Retinal pigment epithelial cell (primary cell): ENCODE data around the gene BCL7B.

Source experiments
- DNase-seq: peaks from one replicate; pipeline ENCODE4 v3.0.0-alpha.2; 2010; ENCODE audit warnings: low read depth
- H3K4me3 ChIP-seq: 2 replicates; pipeline ENCODE4 v1.5.1; 2011; ENCODE audit warnings: mild to moderate bottlenecking, low read length, control low read depth, moderate library complexity
- TF ChIP-seq, protein P1 (sequence below): conservative IDR thresholded peaks from 2 replicates; pipeline ENCODE4 v1.5.1; 2011; ENCODE audit warnings: low read depth, low read length, control low read depth, inconsistent platforms

Gene BCL7B

DNA sequence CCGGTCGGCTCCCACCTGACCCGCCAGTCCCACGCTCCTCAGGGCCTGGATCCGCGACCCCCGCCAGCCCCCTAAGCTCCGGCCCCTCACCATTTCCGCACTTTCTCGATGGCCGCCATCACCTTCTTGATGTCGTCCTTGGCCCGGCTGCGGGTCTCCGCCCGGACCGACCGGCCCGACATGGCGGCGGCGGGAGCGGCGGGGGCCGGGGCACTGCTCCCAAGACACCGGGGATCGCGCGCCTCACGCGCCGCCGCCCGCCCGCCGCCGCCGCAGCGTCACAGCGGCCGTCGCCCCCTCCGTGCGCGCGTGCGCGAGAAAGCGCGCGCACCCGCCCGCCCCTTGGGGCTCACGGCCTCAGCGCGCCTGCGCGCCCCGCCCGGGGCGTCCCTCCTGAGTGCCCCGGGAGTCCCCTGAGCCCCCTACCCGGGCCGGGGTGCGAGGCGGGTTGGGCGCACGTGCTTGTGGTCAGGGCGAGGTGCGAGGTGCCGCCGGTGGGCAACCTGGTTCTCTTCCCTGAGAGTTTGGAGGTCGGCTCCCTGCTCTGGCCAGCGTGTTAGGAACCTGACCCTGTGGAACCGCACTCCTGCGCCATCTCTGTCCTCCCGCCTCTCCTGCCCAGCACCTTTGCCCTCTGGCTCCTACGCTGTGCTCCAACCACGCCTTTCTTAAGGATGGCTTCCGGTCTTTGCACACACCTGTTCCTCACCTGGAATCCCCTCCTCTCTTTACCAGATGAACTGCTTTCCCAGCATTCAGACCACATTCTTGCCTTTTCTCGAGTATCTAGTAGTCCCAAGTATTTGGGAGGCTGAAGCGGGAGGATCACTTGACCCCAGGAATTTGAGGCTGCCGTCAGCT is at the start of gene BCL7B:
Gene BCL7B (minus strand): TSS at position 294 of the 861 bp plus-strand sequence. CDS start 112 bp downstream, at position 182.
- peak within 1 kb of the TSS; percentile 89 for H3K4me3 ChIP-seq
- TF ChIP-seq, protein P1, sequence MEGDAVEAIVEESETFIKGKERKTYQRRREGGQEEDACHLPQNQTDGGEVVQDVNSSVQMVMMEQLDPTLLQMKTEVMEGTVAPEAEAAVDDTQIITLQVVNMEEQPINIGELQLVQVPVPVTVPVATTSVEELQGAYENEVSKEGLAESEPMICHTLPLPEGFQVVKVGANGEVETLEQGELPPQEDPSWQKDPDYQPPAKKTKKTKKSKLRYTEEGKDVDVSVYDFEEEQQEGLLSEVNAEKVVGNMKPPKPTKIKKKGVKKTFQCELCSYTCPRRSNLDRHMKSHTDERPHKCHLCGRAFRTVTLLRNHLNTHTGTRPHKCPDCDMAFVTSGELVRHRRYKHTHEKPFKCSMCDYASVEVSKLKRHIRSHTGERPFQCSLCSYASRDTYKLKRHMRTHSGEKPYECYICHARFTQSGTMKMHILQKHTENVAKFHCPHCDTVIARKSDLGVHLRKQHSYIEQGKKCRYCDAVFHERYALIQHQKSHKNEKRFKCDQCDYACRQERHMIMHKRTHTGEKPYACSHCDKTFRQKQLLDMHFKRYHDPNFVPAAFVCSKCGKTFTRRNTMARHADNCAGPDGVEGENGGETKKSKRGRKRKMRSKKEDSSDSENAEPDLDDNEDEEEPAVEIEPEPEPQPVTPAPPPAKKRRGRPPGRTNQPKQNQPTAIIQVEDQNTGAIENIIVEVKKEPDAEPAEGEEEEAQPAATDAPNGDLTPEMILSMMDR = no peak
- no peak for DNase-seq

DNA sequence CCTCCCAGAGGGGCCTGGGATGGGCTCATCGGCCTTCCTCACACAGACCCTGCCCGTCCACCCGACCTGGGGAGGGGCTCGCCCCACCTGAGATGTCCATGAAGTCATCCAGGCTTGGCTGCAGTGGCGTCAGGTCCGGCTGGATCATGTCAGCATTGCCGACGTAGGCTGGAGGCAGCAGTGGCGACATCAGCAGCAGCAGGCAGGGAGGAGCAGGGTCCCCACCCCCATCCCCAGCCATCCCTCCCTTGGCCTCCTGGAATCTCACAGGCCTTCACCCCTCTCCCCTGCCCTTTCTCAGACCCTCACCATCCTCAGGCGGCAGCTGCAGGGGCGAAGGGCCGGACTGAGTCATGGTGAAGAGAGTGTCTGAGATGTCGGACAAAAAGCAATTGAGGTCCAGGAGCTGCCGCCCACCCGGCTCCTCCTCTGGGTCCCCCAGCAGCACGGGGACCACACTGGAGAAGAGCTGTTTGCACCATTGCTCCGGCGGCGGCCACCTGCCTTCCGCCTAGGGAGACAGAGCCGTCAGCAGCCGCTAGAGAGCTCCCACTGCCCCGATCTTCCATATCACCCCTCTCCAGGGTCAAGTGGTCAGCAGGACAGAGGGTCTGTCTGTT is 48.2 kb upstream of the BCL7B start:
- H3K4me3 ChIP-seq = no peak overlapping the region
- no peak for DNase-seq
- TF ChIP-seq, protein P1 = no peak

DNA sequence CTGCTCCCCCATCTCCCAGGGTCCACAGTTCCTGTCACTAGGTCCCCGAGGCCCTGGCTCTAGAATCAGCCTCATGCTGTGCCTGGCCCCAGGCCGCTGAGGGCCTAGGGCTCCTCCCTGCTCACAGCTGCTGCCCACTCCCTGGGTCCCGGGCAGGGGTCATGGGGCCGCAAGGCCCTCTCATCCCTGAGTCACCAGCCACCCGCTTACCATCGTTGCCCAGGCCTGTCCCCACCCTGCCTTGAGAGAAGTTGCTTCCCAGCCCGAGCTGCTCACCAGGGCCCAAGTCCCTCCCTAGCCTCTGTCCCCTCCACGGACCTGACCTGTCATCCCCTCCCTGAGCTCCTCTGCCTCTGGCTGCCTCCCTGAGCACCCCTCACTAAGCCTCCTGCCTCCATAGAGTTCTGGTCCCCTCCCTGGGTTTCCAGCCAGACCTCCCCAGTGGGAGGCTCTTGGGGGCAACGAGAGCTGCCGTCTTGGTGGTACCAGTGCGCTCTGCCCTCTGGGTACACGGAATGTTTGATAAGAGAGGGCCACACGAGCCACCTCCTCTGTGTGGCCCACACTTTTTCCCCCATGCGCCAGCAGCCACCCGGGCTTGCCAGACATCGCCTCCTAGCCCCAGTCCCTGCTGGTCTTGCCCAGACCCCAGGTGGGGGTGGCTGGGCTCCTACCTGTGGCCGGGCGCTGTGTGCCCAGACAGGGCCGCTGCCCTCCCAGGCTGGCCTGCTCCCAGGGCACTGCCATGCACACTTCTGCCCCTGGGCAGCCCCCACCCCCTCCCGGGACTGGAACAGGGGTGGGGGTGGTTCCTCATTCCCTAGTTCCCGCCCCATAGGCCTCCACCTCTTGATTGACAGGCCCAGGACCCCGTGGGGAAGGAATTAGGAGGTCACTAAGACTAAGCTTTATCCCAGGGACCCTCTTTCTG is 45.5 kb upstream of the BCL7B start:
- H3K4me3 ChIP-seq = no peak overlapping the region
- TF ChIP-seq, protein P1 = no peak
- no peak for DNase-seq

DNA sequence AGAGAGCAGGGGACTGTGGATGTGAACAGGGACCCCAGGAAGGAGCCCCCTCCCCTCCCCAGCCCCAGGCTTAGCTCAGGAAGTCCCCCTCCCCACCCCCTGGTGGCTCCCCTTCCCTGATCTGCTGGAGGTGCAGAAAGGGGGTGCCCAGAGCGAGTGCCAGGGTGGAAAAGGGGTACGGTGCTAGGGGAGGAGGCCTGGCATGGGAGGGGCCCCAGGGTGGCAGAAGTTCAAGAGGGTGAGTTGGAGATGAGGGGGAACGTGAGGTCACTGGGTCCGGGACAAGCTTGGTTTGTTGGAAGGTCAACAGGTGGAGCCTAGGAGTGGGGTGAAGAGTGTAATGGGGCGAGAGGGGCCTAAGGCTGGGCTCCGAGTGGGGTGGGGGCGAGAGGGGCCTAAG is 42.4 kb upstream of the BCL7B start:
- H3K4me3 ChIP-seq = no peak overlapping the region
- DNase-seq = no peak
- TF ChIP-seq, protein P1 = no peak

DNA sequence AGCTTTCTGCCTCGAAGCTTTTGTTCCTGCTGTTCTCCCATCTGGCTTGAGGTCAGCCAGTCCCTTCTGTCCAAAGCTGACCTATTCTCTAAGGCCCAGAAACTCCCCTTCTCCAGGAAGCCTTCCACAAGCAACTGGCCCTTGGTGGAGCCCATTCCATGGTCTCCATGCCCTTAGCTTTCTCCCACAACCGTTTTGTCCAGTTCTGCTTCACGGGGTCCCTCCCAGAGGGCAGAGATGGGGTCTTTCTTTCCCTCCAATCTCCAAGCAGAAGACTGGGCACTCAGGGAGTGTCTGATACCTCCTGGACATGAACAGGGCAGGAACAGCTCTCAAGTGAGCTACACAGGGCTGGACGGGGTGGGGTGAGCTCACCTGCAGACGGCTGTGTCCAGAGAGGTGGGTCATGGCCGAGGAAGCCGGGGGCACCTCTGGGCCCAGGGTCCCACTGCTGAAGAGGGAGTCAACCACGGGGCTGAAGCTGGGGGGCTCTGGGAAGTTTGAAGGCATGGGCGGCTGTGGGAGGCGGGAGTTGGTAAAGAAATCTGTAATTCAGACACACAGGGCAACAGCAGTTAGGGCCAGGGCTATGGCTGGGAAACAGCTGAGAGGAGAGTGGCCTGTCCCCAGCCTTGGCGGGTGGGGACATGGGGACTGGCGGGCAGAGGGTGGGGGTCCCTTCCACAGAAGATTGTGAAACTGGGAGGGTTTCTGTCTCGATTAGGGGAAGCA is 41.8 kb upstream of the BCL7B start:
- TF ChIP-seq, protein P1 = no peak
- DNase-seq = no peak
- H3K4me3 ChIP-seq = no peak overlapping the region

DNA sequence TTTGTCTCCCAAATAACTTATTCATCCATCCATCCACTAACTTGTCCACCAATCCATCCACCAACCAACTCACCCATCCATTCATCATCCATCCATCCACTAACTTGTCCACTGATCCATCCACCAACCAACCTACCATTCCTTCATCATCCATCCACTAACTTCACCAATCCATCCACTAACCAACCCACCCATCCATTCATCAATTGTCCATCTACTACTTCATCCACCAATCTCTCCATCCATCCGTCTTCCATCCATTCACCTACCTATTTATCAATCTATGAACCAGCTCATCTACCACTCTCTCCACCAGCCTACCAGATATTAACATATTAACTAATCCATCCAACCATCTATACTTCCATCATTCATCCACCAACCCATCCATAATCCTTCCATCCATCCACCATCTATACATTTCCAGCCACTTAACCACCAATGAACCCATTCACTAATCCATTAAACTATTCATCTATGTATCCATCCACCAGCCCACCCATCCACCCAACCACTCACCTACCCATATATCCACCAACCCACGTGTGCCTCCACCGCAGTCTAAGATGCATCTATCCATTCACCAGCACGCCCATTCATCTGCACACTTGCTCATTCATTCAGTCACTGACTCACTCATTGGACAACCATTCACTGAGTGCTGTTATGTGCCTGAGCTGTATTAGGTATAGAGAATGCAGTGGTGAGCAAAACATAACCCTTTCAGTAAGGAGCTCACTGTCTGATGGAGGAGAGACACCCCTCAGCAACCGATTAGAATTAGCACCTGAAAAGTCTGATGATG is 40.7 kb upstream of the BCL7B start:
- no peak for DNase-seq

More for the DNA sequence above, 40.7 kb upstream of the BCL7B start:
- H3K4me3 ChIP-seq = no peak overlapping the region
- TF ChIP-seq, protein P1 = no peak
